IPS-20b (cell line): ENCODE data around the gene TRMT11.
"Not testable (repeated sequence)": the region's sequence is repeated elsewhere in the genome, so short reads cannot be mapped to it uniquely, and the experiment has no call there.

ENCODE experiments used
- H3K27ac ChIP-seq: one replicate; pipeline ENCODE4 v1.5.1; 2013; ENCODE audit warnings: low read length
- H3K27me3 ChIP-seq: 2 replicates; pipeline ENCODE4 v1.6.1; 2013; ENCODE audit warnings: mild to moderate bottlenecking, low read length, inconsistent platforms; ENCODE audit not compliant: insufficient read depth
- H3K36me3 ChIP-seq: 2 replicates; pipeline ENCODE4 v1.6.1; 2013; ENCODE audit warnings: low read depth, mild to moderate bottlenecking, inconsistent platforms, low read length, moderate library complexity; ENCODE audit not compliant: insufficient read depth
- H3K4me1 ChIP-seq: 2 replicates; pipeline ENCODE4 v1.6.1; 2013; ENCODE audit warnings: mild to moderate bottlenecking, control low read depth, inconsistent platforms, low read length, moderate library complexity; ENCODE audit not compliant: insufficient read depth
- H3K4me3 ChIP-seq: 2 replicates; pipeline ENCODE4 v1.5.1; 2013; ENCODE audit warnings: mild to moderate bottlenecking, low read length, inconsistent platforms
- H3K9ac ChIP-seq: 2 replicates; pipeline ENCODE4 v1.6.1; 2013; ENCODE audit warnings: low read depth, mild to moderate bottlenecking, inconsistent platforms, low read length, moderate library complexity
- H3K9me3 ChIP-seq: 2 replicates; pipeline ENCODE4 v1.6.1; 2013; ENCODE audit warnings: mild to moderate bottlenecking, low read depth, low read length, inconsistent platforms; ENCODE audit not compliant: insufficient read depth

TRMT11 gene

DNA sequence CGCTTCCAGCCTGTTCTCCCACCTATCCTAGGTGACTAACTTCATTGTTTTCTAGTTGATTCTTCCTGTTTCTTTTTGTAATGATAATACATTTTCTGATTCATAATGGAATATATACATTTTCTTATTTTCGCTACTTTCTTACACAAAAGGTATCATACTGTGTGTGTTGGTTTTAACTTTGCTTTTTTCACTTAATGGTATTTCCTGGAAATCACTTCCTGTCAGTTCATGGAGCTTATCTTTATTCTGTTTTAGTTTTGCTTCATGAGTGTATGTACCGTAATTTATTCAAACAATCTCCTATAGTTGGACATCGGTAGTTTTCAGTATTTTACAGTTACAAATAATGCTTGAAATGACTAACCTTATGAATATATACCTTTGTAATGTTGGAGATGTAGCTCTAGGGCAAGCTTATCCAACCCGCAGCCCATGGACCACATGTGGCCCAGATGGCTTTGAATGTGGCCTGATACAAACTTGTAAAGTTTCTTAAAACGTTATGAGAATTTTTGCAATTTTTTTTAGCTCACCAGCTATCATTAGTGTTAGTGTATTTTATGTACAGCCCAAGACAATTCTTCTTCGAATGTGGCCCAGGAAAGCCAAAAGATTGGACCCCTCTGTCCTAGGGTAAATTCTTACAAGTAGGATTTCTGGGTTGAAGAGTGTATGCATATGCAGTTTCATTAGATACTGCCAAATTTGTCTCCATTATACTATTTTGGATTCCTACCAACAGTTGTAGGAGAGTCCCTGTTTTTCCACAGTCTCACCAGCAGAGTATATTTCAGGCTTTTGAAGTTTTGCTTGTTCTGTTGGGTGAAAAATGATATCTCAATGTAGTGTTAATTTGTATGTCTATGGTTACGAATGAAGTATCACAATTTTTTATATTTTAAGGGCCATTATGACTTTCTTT is 16.7 kb downstream of the TRMT11 start:
- no peak overlapping the region for H3K27ac ChIP-seq
- no peaks in the 10 kb centered on the region for H3K9me3 ChIP-seq
- H3K9ac ChIP-seq = no peak overlapping the region
- H3K36me3 ChIP-seq = peaks cover 94% of the 10 kb centered on the region
- H3K4me1 ChIP-seq = no peaks in the 10 kb centered on the region
- no peak overlapping the region for H3K4me3 ChIP-seq
- no peaks in the 10 kb centered on the region for H3K27me3 ChIP-seq

GRCh38 chr6:126007800-126008199 is 21.5 kb downstream of the TRMT11 start:
- H3K4me1 ChIP-seq = no peaks in the 10 kb centered on the region
- H3K9me3 ChIP-seq = no peaks in the 10 kb centered on the region
- no peak overlapping the region for H3K27ac ChIP-seq
- H3K9ac ChIP-seq = no peak overlapping the region
- no peak overlapping the region for H3K4me3 ChIP-seq
- H3K27me3 ChIP-seq = no peaks in the 10 kb centered on the region
- H3K36me3 ChIP-seq = peaks cover 92% of the 10 kb centered on the region

DNA sequence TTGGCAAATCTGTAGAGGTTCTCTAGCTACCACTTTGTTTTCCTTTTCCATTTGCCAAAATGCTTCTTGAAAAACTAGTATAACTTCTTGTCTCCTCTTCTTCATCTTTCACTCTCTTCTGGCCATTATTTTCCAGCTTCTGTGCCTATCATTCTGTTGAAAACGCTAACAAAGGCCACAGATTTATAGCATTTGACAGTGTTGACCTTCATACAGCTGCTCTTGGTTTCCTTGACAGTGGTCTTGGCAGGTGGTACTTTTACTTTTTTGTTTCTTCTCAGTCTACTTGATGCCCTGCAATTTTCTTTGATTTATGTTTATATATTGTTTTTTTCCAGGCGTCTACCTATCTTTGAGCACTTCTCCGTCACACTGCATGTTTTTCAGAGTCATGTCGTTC is 23.7 kb downstream of the TRMT11 start:
- peaks cover 93% of the 10 kb centered on the region for H3K36me3 ChIP-seq
- no peak overlapping the region for H3K27ac ChIP-seq
- no peaks in the 10 kb centered on the region for H3K27me3 ChIP-seq

GRCh38 chr6:126015863-126016262 is 29.5 kb downstream of the TRMT11 start:
- H3K27ac ChIP-seq = no peak overlapping the region
- H3K36me3 ChIP-seq = peaks cover 94% of the 10 kb centered on the region
- H3K9me3 ChIP-seq = no peaks in the 10 kb centered on the region
- H3K4me3 ChIP-seq = no peak overlapping the region
- no peaks in the 10 kb centered on the region for H3K27me3 ChIP-seq
- H3K9ac ChIP-seq = no peak overlapping the region
- H3K4me1 ChIP-seq = no peaks in the 10 kb centered on the region

More for the DNA sequence above, 23.7 kb downstream of the TRMT11 start:
- no peaks in the 10 kb centered on the region for H3K4me1 ChIP-seq
- no peaks in the 10 kb centered on the region for H3K9me3 ChIP-seq
- no peak overlapping the region for H3K9ac ChIP-seq
- no peak overlapping the region for H3K4me3 ChIP-seq

DNA sequence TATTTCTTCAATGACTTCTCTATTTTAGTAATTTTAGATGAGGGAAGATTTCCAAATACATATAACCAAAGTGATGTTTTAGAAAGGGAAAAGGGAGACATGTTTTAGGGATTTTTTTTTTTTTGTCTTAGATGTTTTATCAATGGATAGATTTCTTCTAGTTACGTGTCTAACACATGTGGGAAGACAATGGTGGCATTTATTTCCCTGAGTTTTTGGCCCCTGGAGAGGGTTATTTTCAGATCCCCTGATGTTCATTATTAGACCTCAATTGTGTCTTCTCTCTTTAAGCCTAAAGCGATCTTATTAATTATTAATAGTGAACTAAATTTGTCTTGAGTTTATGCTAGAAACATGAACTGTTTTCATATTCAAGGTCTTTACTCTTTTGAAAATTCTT is 30.3 kb downstream of the TRMT11 start:
- Histone ChIP-seq H3K4me3 (no peak overlapping the region), H3K27ac (no peak overlapping the region), H3K9ac (no peak overlapping the region), H3K9me3 (no peaks in the 10 kb centered on the region), H3K4me1 (no peaks in the 10 kb centered on the region), H3K36me3 (peaks cover 94% of the 10 kb centered on the region), H3K27me3 (no peaks in the 10 kb centered on the region)

DNA sequence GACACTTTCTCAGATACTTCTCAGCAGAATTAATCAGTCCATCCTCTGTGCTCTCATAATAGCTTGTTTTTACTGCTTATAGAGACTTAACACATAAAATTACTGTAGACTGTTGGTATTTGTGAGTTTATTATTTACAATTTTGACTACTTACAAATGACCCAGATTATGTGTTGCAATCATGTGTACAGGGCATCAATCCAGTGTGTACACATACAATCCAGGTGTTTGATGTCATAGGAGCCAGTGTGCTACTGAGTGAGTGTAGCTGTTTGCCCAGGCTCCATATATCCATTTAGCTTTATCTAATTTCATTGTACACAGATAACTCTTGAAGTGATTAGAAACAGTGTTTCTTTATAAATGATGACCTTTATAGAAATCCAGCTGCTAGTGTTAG is 31.3 kb downstream of the TRMT11 start:
- Histone ChIP-seq H3K9me3 (no peaks in the 10 kb centered on the region), H3K4me1 (no peaks in the 10 kb centered on the region), H3K36me3 (peaks cover 92% of the 10 kb centered on the region), H3K9ac (no peak overlapping the region), H3K27me3 (no peaks in the 10 kb centered on the region), H3K4me3 (no peak overlapping the region), H3K27ac (no peak overlapping the region)

- Histone ChIP-seq H3K9me3 (no peaks in the 10 kb centered on the region), H3K36me3 (peaks cover 91% of the 10 kb centered on the region), H3K27me3 (no peaks in the 10 kb centered on the region), H3K4me1 (no peaks in the 10 kb centered on the region), H3K4me3 (no peak overlapping the region), H3K9ac (no peak overlapping the region), H3K27ac (no peak overlapping the region)
Observed at GRCh38 chr6:126020305-126021050, 34.1 kb downstream of the TRMT11 start.

DNA sequence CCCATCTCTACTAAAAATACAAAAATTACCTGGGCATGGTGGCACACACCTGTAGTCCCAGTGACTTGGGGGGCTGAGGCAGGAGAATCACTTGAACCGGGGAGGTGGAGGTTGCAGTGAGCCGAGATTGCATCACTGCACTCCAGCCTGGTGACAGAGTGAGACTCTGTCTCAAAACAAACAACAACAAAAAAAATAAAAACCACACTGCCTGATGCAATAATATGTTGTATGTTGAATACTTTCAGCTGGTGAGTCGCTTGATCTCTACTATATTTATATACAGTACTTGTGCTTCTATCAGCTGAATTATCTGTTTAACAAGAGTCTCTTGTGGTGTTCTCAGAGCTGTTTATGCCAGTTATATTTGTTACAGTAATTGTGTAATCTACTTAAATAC is 37.1 kb downstream of the TRMT11 start:
- H3K27me3 ChIP-seq, H3K4me1 ChIP-seq, H3K9me3 ChIP-seq, H3K4me3 ChIP-seq, H3K9ac ChIP-seq, H3K27ac ChIP-seq: not testable (repeated sequence)
- H3K36me3 ChIP-seq = peaks cover 85% of the 10 kb centered on the region

DNA sequence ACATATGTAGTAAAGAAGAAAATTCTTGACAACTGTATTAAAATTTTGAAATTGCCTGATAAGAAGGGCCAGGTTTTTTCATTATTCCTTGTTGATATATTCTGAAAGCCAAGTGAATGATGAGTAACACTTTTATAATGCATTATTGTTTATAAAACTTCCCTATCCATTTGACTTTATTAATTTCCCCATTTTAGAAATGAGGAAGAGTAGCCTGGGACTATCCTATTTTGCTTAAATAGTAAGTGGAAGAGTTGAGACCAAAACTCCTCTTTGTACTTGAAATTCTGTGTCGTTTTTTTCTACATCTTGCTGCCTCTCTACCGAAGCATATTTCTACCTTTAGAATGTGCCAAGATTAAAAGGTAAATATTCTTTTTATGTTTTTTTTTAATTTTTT is 39.7 kb downstream of the TRMT11 start:
- no peaks in the 10 kb centered on the region for H3K4me1 ChIP-seq
- H3K9ac ChIP-seq = no peak overlapping the region
- no peaks in the 10 kb centered on the region for H3K27me3 ChIP-seq
- H3K9me3 ChIP-seq = no peaks in the 10 kb centered on the region
- H3K36me3 ChIP-seq = peaks cover 82% of the 10 kb centered on the region
- H3K27ac ChIP-seq = no peak overlapping the region
- H3K4me3 ChIP-seq = no peak overlapping the region

GRCh38 chr6:126027601-126028000 is 41.3 kb downstream of the TRMT11 start:
- H3K27ac ChIP-seq = no peak overlapping the region
- no peaks in the 10 kb centered on the region for H3K9me3 ChIP-seq
- H3K9ac ChIP-seq = no peak overlapping the region
- H3K36me3 ChIP-seq = peaks cover 73% of the 10 kb centered on the region
- H3K4me1 ChIP-seq = no peaks in the 10 kb centered on the region
- no peaks in the 10 kb centered on the region for H3K27me3 ChIP-seq
- no peak overlapping the region for H3K4me3 ChIP-seq

GRCh38 chr6:126030045-126030444 is 43.7 kb downstream of the TRMT11 start:
- Histone ChIP-seq H3K27ac (no peak overlapping the region), H3K36me3 (peaks cover 55% of the 10 kb centered on the region), H3K9ac (no peak overlapping the region), H3K4me3 (no peak overlapping the region), H3K27me3 (no peaks in the 10 kb centered on the region), H3K9me3 (no peaks in the 10 kb centered on the region), H3K4me1 (no peaks in the 10 kb centered on the region)

DNA sequence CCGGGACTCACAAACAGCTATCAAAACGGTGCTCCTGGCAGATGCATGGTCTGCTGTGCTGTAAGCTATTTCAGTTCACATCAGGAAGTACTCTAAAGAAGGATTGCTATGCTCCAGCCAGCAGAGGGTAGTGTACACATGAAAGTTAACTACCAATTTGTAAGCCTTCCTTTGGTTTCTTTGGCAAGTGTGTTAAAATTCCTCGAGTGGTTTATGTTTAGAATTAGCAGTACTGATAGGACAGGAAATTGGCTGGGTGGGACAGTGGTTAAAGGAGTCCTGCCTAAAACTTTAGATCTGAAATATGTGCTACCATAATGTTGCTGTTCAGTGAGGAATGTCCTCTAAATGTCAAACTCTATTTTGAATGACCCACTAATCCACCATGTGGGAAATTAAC is 47.4 kb downstream of the TRMT11 start:
- Histone ChIP-seq H3K9me3 (no peaks in the 10 kb centered on the region), H3K9ac (no peak overlapping the region), H3K27me3 (no peaks in the 10 kb centered on the region), H3K4me3 (no peak overlapping the region), H3K4me1 (peaks cover 7% of the 10 kb centered on the region; the same call in 1 of the 2 replicates), H3K36me3 (peaks cover 56% of the 10 kb centered on the region), H3K27ac (no peak overlapping the region)
